HG03558 (cell line): ENCODE results near the gene BEND5.

Source experiments
- ATAC-seq: cut with Tn5 transposase; IDR thresholded peaks from one replicate; pipeline ENCODE4 v1.9.1; 2021; ENCODE audit warnings: moderate number of reproducible peaks; ENCODE audit not compliant: unreplicated experiment; ENCODE audit errors: extremely low read depth

Gene BEND5, protein sequence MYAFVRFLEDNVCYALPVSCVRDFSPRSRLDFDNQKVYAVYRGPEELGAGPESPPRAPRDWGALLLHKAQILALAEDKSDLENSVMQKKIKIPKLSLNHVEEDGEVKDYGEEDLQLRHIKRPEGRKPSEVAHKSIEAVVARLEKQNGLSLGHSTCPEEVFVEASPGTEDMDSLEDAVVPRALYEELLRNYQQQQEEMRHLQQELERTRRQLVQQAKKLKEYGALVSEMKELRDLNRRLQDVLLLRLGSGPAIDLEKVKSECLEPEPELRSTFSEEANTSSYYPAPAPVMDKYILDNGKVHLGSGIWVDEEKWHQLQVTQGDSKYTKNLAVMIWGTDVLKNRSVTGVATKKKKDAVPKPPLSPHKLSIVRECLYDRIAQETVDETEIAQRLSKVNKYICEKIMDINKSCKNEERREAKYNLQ

DNA sequence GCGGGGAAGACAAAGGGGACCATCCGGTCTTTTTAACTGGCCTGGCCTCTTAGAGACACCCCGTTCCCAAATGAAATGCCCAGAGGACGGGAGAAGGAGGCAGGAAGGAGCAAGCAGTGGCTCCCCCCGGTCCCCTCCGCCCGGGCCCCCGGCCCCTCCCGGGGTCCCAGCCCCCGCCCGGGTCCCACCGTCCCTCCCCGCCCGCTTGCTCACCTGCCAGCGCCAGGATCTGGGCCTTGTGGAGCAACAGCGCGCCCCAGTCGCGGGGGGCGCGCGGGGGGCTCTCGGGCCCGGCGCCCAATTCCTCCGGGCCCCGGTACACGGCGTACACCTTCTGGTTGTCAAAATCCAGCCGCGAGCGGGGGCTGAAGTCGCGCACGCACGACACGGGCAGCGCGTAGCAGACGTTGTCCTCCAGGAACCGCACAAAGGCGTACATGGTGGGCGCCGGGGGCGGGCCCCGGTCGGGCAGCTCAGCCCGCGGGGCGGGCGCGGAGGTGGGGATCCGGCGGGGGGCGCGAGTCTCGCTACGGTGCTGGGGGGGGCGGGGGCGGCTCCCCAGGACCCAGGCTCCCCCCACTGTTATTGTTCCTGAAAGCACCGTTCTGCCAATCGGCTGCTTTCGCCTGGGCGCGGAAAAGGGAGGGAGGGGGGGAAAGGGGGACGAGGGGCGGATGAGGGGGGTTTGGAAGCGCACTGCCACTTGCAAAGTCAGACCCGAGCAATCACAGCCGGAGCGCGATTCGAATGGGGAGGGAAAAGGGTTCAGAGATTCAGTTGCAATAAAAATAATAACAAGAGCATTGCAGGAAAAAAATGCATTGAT is at the start of gene BEND5:
TSS of gene BEND5 (minus strand) at position 499 of the 826 bp plus-strand sequence. CDS start at position 439, 60 bp downstream.
- no peak for ATAC-seq

- ATAC-seq: no peak
These were observed 46.5 kb upstream of the BEND5 start for GRCh38 chr1:48823168-48823567.

- ATAC-seq: no peak
These were observed 43.8 kb upstream of the BEND5 start for GRCh38 chr1:48820491-48820890.

GRCh38 chr1:48817505-48818114 is 40.9 kb upstream of the BEND5 start:
- peak; percentile 59 for ATAC-seq

DNA sequence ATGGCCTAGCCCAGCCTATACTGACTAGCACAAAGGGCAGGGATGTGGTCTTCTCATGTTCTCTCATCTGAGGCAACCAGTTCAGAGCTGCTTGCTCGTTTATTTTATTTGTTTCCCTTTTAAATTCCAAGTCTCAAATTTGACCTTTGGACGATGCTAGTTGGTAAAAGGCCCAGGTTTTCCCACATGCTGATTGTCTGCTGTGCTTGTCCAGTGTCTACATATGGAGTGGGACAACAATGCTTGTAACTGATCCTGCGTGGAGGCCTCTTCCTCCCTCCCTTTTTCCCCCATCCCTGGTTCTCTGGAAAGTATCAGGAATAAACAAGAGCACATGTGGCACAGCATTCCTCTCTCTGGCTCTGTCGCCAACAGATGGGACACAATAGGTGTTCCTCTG is 34.0 kb upstream of the BEND5 start:
- no peak for ATAC-seq

DNA sequence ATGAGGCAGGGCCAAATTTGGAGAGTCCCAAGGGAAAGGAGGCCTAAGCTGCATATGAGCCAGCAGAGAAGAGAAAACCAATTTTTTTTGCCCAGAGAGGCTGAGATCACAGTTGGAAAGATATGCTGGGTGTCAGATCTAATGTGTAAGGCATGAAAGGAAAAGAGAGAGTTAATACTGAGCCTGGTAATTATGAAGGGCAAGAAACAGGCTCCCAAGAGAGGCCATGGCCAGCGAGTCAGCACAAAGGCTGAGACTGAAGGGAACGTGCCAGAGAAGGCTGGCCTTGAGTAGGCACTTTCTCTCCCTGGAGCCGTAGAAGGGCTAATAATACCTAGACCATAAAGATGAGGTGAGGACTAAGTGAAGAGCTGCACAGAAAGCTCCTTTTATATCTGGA is 31.8 kb upstream of the BEND5 start:
- ATAC-seq: no peak

- ATAC-seq: no peak
These were observed 31.0 kb upstream of the BEND5 start for GRCh38 chr1:48807554-48808260.

DNA sequence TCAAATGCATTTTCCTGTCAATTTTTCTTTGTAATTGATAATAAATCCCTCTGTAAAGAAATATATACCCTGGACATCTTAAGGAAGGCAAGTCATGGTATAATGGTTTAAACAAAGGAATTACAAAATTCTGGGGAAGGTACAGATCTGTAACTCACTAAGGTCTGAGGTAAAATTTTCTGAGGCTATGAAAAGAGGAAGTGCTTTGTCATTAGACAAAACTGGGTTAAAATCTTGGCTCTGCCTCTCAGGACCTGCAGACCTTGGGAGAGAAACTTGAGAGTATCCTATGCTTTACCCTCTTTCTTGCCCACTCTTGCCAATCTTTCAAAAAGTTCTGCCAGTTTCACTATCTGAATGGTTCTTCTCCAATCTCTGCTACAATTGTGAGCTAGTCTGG is 26.8 kb upstream of the BEND5 start:
- no peak for ATAC-seq

DNA sequence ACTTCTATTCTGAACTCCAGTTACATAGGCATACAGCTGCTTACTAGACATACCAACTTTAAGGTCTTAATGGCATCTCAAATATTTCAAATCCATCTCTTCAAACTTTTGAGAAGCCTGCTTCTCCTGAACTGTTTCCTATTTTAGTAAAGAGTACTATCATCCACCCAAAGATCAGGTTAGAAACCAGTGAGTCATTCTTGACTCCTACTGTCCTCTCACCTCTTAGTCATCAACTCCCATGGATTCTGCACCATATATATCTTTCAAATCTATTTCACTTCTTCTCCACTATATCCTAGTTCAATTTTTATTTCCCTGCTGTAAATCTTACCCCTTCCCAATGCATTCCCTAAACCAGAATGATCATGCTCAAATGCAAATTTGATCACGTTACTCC is 18.1 kb upstream of the BEND5 start:
- no peak for ATAC-seq

DNA sequence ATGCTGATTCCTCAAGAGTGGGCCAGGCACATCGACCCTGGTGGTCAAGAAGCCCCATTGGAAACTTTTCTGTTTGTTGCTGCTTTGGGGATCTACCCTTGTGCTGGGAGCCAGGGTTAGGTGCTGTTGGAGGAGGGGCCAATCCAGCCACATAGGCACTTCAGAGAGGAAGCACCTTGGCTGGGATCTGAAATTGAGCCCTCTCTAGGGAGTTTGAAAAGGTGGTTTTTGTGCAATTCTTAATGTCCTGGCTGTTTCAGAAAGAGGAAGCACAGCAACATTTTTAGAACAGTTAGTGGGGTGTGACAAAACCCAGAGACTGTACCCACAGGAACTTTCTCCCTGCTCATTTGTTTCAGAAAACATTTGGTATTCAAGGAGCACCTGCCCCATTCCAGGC is 17.2 kb upstream of the BEND5 start:
- peak; percentile 57 for ATAC-seq

DNA sequence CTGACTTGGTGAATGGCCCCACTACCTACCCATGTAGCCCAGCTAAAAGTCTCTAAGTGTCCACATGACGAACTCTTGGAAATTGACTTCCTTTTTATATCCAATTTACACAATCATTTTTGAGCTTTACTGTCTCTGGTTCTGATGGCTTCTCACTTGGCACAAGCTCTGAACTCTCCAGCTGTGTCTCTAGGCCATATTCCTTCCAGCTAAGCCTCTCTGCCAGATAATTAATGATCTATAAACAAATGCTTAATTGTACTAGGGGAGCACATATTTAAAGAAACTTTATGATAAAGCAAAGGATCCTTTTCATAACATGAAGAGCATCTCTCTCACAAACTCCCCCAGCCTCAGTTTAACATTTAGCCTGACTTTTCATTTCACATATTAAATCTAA is 16.3 kb upstream of the BEND5 start:
- no peak for ATAC-seq

- ATAC-seq: no peak
These were observed 13.7 kb upstream of the BEND5 start for GRCh38 chr1:48790397-48790796.

DNA sequence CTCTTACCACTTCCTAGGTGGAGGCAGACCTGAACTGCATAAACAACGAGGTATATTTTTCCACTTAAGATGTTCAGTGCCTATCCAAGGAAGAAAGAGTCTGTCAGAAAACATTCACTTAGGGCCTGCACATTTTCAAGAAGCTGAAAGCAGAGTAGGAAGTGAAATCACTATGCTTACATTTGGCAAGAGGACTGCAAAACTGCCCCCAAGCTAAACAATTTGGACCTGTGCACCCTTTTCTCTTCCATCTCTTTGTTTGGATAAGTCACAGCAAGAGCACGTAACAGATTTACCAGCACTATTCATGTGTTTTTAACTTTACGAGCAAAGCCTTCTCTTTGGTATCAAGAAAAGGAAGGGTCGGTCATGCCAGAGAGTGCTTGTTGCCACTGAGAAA is 13.2 kb upstream of the BEND5 start:
- no peak for ATAC-seq

GRCh38 chr1:48785869-48786268 is 9.2 kb upstream of the BEND5 start:
- ATAC-seq: no peak

GRCh38 chr1:48784301-48784700 is 7.6 kb upstream of the BEND5 start:
- no peak for ATAC-seq

DNA sequence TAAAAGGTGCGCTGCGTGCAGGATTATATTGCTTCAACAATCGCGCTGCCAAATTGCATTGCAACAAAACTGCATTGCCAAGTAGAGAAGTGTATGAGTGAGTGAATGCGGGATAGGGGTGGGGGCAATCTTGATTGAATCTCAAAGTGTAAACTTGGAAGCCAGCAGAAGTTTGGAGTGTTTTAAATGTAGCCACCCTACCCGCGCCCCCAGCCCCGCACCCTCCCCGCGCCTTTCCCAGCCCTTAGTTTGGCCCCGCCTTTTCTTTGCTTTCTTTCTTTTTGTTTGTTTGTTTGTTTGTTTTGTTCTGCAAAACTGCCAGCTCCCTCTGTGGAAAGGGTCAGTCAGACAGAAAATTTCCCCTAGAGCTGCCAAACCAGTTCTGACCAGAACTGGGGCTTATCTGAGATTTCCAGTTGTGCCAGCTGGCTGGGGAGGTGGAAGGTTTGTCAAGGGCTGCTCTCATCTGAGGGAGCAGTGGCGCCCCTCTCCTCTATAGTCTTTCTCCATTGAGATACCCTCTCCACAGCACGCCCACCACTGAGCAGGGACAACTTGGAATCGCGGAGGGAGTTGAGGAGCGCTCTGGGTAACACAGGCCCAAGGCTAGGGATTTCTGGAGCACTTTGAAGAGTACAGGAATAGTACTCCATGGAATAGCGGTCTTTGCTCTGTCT is 666 bp upstream of the BEND5 start:
- ATAC-seq: no peak

DNA sequence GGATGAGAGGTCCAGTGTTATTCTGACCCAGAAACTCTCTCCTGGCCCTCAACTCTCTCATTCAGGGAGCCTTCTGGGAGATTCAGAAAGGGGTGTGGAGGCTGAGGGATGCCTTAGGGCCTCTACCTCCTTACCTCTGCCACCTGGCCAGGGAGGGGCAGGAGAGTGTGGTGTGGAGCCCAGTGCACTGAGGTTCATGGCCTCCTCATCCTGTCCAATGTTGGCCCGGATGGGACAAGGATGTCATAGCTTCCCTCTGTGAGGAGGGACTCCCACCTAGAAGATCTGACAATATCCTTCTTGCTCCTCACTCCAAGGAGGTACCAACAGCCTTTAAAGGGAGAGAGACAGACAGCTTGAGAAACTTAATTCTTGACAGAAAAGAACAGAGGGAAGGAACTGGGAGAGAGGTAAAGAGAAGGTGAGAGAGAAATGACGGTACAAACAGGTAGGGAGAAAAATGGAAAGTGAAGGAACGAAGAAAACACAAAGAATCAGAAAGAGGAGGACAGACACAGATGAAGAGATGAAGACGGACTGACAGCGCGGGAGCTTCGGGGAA is 779 bp downstream of the BEND5 start:
- ATAC-seq: no peak

GRCh38 chr1:48773133-48773532 is 3.6 kb downstream of the BEND5 start:
- no peak for ATAC-seq

DNA sequence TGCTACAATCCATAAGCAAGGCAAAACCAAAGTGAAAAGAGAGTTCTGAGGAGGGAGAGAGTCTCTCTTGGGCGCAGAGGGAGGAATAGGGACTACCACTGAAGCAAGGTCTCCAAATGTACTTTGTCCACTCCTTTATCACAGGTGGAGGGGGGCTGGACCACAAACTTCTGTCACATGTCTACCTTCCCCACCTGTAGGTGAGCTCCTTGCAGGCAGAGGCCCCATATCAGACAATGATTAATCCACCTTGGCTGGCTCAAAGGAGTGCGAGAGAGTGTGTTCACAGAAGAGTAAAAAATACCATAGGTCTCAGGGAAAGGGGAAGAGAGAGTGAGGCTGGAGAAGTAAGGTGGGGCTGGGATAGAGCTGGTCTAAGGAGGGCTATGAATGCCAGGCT is 4.5 kb downstream of the BEND5 start:
- no peak for ATAC-seq

DNA sequence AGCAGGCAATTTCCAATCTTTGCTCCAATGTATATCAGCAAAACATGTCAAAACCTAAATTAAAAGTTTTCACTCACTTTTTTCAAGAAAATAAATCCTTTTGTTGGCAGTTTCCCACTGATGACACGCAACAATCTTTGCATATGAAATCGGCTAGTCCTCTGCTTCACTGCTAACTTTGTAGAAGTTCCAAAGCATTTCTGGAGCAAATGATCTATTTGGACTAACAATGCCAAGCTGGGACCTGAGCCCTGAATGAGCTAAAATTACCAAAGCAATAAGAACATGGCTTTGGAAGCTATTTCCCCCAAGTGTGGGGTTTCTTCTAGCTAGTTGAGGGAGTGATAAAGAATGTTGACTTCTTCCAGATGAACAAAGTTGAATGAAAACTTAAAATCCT is 5.1 kb downstream of the BEND5 start:
- ATAC-seq: no peak
